GM19035 (cell line): Measurements from ENCODE around the gene IFNK.
"Not testable (repeated sequence)": the region's sequence is repeated elsewhere in the genome, so short reads cannot be mapped to it uniquely, and the experiment has no call there.

Source experiments
- ATAC-seq: cut with Tn5 transposase; IDR thresholded peaks from one replicate; pipeline ENCODE4 v1.9.1; 2021; ENCODE audit not compliant: unreplicated experiment

The IFNK gene

DNA sequence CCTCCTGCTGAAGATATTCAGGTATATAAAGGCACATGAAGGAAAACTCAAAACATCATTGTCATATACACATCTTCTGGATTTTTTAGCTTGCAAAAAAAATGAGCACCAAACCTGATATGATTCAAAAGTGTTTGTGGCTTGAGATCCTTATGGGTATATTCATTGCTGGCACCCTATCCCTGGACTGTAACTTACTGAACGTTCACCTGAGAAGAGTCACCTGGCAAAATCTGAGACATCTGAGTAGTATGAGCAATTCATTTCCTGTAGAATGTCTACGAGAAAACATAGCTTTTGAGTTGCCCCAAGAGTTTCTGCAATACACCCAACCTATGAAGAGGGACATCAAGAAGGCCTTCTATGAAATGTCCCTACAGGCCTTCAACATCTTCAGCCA is at the start of gene IFNK:
IFNK (plus strand) TSS at position 55 of the 400 bp plus-strand sequence; CDS start at position 102, 47 bp downstream.
- ATAC-seq, result no peak

GRCh38 chr9:27474305-27474704 is 49.8 kb upstream of the IFNK start:
- ATAC-seq, result no peak

- no peak for ATAC-seq
These were observed 49.0 kb upstream of the IFNK start for GRCh38 chr9:27475057-27475595.

DNA sequence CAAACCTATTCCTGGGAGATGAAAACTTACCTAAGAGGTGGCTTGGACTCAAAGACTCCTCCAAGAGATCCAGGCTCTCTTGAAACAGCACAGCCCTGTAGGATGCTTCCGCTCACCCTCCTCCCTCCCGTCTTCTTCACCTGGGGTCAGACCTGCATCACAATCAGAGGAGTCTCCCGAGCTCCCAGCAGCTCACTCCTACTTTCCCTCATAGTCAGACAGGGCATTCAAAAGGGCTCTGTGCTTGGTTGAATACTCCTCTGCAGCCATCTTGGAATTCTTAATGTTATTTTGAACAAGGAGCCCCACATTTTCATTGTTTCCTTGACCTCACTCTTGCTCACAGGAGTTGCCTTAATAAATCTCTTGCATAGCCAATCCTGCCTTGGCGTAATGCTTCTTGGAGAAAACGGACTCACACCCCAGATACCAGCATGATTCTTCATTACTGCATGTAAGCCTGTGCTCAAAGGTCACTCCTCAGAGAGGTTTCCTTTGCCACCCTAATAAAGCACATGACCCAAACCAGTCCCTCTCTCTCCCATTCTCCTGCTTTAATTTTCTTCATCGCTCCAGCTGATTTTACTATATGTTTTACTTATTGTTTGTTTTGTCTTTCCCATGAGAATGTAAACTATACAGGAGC is 47.1 kb upstream of the IFNK start:
- ATAC-seq, result no peak

DNA sequence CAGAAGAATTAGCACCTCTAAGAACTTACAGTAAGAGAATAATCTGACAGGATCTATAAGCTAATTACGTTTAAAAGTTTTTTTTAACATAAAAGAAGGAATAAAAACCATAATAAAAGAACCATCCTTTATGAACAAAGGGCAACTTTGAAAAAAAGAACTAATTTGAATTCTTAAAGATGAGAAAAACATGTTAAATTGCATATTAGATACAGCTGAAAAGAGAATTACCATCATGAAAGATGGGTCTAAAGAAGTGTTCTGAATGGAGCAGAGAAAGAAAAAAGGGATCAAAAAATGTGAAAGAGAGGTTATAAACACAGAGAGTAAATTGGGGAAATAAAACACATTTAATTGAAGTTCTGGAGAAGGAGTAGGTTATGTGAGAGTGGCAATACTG is 45.8 kb upstream of the IFNK start:
- ATAC-seq, result no peak

DNA sequence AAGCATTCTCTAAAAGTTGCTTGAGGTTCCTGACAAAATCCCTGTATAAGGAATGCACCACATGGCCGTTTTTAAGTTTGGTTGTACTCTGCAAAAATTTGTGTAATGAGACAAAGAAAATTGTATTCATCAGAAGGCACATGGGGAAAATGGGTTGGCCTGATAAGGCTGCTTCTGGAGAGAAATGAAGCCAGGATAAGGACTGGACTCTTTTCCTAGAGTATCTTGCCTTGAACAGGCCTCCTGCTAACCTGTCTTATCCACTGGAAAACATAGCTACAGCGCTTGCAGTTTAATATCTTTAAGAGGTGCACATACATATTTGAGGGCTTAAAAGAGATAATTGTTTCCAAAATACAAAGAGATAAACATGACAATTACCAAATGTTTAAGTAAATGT is 41.4 kb upstream of the IFNK start:
- ATAC-seq, result no peak

DNA sequence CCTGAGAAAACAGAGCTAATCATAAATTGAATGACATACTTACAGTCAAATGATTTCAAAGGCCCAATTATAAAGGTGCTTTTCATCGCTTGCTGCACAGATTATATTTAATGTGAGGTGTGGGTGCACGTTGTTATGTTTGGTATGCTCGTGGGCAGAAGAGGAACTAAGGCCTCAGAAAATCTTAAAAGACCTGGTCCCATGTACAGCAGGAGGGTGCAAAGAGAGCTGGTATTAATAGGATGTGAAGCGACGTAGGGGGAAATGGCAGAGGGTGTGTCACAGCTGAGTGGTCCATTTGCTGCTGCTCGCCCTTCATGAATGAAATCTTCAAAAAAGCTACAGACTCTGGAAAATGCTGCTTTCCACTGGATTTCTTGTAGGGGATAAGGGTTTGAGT is 40.5 kb upstream of the IFNK start:
- no peak for ATAC-seq

- ATAC-seq, result peak; percentile 70
These were observed 38.9 kb upstream of the IFNK start for GRCh38 chr9:27485158-27485557.

DNA sequence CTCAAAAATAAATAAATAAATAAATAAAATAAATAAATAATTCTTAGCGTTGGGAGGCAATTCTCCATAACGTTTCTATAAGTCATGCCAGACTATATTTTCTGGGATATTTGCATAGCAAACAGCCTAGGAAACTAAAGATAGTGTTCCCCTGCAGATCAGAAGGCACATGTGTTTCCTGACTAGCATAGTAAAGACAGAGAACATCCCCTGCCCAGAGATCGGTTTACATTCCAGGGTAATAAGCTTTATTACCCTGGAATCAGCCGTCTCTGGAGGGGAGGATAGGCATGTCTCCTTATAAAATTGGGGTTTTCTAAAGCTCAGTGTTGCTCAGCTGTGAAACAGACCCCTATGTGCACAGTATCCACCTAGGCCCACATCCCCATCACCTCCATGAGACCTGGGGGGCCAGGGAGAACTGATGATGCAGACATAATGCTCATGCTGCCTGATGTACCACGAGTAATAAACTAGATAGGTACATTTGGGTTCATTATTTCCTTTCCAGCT is 36.9 kb upstream of the IFNK start:
- no peak for ATAC-seq

DNA sequence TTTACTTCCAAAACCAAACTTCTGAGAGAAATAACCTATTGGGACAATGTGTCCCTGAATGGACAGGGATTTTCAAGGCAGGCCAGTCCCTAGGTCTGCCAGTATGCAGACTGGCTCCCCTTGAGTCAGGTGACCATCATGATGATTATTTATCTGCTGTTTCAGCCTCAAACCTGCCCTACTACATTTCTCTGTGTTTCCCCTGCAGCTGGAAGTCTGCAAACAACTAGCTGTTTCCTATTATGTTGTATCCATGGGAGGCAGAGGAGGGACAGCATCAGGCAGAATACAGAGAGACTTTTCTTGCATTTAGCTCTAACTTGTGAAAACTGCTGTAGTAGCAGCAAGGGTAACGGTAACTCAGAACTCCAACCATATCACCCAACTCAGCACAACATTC is 36.2 kb upstream of the IFNK start:
- no peak for ATAC-seq

DNA sequence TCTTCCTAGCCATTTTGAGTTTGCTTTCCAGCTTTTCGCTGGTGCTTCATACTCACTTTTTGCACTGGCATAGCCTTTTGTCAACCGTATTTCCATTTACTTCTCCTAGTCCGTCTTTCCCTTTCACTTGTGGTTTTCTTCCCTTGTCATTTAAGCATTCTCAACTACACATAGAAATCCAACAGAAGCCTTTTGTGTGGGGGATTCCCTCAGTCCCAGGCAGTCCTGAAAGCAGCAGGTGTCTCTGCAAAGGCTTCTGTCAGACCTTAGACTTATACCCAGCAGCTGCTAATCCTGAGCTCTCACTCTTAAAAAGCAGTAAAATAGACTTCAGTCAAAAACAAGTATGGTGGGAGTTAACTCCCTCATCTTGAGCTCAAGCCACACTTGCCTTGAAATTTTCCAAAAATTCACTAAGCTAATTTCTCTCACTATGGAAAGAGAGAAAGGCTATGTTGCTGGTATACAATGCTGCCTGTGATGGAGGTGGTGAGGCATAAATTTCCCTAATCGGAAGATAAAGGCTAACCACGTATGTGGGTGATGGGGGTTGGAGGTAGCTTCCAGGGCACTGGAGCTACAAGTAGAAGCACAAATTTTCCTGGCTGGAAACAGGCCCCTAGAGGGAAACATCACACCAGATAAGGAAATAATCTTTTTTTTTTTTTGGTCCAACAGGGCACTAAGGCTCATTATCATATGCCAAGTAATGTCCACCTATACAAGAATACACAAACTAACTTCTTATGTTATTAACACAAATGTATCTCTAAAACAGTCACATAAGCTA is 34.8 kb upstream of the IFNK start:
- ATAC-seq, result peak; percentile 83

GRCh38 chr9:27491154-27491553 is 32.9 kb upstream of the IFNK start:
- no peak for ATAC-seq

GRCh38 chr9:27495480-27496134 is 28.5 kb upstream of the IFNK start:
- ATAC-seq, result no peak

DNA sequence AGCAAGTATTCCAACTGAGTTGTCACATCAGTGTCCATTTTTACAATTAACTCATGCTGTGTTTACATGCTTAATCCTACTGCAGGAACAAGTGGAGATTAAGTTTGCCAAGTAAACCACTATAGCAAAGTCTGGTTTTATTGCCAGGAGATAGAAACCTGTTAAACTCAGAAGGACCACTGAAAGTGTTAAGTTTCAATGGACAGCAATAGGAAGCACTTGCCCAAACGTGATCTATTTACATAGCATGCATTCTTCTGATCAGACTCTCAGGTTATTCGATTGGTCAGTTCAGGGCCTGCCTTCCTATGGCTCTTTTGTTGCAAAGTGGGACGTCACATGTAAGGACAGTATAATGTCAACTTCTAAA is 28.0 kb upstream of the IFNK start:
- no peak for ATAC-seq

- no peak for ATAC-seq
These were observed 26.1 kb upstream of the IFNK start for GRCh38 chr9:27497883-27498417.

DNA sequence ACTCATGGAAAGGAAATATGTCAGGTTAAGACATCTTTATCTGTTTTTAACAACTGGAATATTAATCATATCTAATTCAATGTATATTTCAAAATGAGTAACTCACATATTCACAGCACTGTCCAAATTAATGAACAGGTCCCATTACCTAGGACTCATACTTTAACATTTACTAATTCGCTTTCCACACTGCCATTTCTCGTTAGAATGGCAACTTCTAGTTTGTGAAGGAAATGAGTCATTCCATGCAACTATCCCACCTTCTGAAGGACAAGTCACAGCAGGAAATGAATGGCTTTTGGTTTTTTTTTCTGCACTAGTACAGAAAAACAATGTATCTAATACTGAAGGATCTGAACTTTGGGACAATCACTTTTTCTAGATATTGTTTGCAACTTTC is 24.6 kb upstream of the IFNK start:
- no peak for ATAC-seq

- ATAC-seq, result not testable (repeated sequence)
These were observed 23.2 kb upstream of the IFNK start for GRCh38 chr9:27500902-27501301.

GRCh38 chr9:27503623-27504022 is 20.5 kb upstream of the IFNK start:
- ATAC-seq, result no peak

GRCh38 chr9:27504259-27504658 is 19.8 kb upstream of the IFNK start:
- no peak for ATAC-seq

- no peak for ATAC-seq
These were observed 18.3 kb upstream of the IFNK start for GRCh38 chr9:27505744-27506161.

DNA sequence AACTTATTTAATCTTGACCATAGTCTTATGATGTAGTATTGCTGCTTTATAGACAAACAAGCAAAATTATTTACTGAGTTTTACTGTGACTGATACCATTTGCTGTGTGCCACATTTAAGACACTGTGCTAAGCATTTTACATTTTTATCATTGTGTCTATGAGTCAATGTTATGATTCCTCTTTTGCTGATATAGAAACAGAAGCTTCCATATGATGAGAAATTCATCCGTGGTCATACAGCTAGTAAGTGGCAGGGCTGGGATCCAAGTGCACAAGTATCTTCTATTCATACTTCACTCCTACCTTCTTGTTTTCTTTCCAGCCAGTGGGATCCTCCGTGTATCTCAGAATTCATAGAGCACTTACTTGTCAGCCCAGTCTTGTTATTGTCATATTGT is 17.1 kb upstream of the IFNK start:
- no peak for ATAC-seq
